IPS DF 6.9 (cell line): Measurements from ENCODE around the gene CHAD.
A peak's percentile ranks its signal among the peaks of the same experiment; 100 is the strongest.
"Not testable (repeated sequence)": the region's sequence is repeated elsewhere in the genome, so short reads cannot be mapped to it uniquely, and the experiment has no call there.

ENCODE experiments used
- DNase-seq: peaks from one replicate; pipeline ENCODE4 v3.0.0-alpha.2; 2013; ENCODE audit warnings: low read depth, low spot score
- H3K27ac ChIP-seq: one replicate; pipeline ENCODE4 v1.5.1; 2013; ENCODE audit warnings: low read length, control low read depth
- H3K27me3 ChIP-seq: 2 replicates; pipeline ENCODE4 v1.6.1; 2013; ENCODE audit warnings: mild to moderate bottlenecking, low read length; ENCODE audit not compliant: control insufficient read depth, insufficient read depth
- H3K36me3 ChIP-seq: 2 replicates; pipeline ENCODE4 v1.6.1; 2013; ENCODE audit warnings: low read length; ENCODE audit not compliant: control insufficient read depth, insufficient read depth
- H3K4me1 ChIP-seq: 2 replicates; pipeline ENCODE4 v1.6.1; 2013; ENCODE audit warnings: low read length; ENCODE audit not compliant: control insufficient read depth, insufficient read depth
- H3K4me3 ChIP-seq: 2 replicates; pipeline ENCODE4 v1.5.1; 2013; ENCODE audit warnings: mild to moderate bottlenecking, low read length
- H3K9me3 ChIP-seq: 2 replicates; pipeline ENCODE4 v1.6.1; 2013; ENCODE audit warnings: low read length, inconsistent platforms; ENCODE audit not compliant: control insufficient read depth, insufficient read depth
- WGBS: extraction: QIAGEN DNeasy Blood & Tissue Kit; methylation state at CpG from one replicate; pipeline ENCODE4 v1.1.7; 2013; ENCODE audit warnings: mixed read lengths, missing lambda C conversion rate; ENCODE audit not compliant: insufficient read length, insufficient coverage; 5-methylcytosine and 5-hydroxymethylcytosine counted together

The CHAD gene

DNA sequence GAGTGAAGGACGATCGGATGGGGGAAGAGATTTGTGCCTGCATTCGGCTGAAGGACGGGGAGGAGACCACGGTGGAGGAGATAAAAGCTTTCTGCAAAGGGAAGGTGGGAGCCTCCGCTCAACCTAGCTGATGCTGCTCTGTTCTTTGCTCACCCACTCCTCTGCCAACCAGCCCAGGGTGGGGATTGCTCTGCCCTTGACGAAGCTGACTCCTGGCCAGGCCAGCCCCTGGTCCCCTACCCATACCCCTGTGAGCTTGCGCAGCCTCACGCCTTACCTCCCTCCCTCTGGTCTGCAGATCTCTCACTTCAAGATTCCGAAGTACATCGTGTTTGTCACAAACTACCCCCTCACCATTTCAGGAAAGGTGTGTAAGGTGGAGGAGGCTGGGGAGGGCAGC is 5.2 kb upstream of the CHAD start:
- Histone ChIP-seq H3K4me3 (no peak overlapping the region), H3K27ac (no peak overlapping the region), H3K9me3 (no peaks in the 10 kb centered on the region), H3K4me1 (peaks cover 2% of the 10 kb centered on the region; the same call in 1 of the 2 replicates), H3K36me3 (no peaks in the 10 kb centered on the region), H3K27me3 (no peaks in the 10 kb centered on the region; the same call in 1 of the 2 replicates)
- WGBS = no CpG with 5 or more reads among the region's 11 CpGs
- DNase-seq = no peak

DNA sequence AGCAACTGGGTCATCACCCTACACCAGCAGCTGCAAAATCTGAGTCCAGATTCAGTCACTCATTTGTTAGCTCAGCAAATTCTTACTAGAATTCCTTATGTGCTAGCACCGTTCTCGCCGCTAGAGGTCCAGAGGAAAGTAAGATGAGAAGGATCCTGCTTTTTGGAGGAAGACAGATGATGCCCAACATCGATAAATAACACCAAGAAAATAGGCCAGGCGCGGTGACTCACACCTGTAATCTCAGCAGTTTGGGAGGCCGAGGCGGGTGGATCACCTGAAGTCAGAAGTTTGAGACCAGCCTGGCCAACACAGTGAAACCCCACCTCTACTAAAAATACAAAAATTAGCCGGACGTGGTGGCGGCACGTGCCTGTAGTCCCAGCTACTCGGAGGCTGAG is 4.1 kb upstream of the CHAD start:
- H3K27me3 ChIP-seq, H3K36me3 ChIP-seq, H3K27ac ChIP-seq, H3K9me3 ChIP-seq, H3K4me1 ChIP-seq, H3K4me3 ChIP-seq, DNase-seq: not testable (repeated sequence)
- no CpG with 5 or more reads among the region's 13 CpGs for WGBS

- no peaks in the 10 kb centered on the region for H3K9me3 ChIP-seq
- DNase-seq = no peak
- no peak overlapping the region for H3K27ac ChIP-seq
- H3K36me3 ChIP-seq = no peaks in the 10 kb centered on the region
- H3K27me3 ChIP-seq = peaks cover 9% of the 10 kb centered on the region; the same call in 1 of the 2 replicates
- no peak overlapping the region for H3K4me3 ChIP-seq
- WGBS = no CpG with 5 or more reads among the region's 10 CpGs
- H3K4me1 ChIP-seq = peaks cover 9% of the 10 kb centered on the region
Measured at GRCh38 chr17:50472286-50472685, 3.6 kb upstream of the CHAD start.

- no peak for DNase-seq
- WGBS = no CpG with 5 or more reads among the region's 22 CpGs
- Histone ChIP-seq H3K4me1 (peaks cover 10% of the 10 kb centered on the region), H3K9me3 (no peaks in the 10 kb centered on the region), H3K27me3 (peaks cover 9% of the 10 kb centered on the region; the same call in 1 of the 2 replicates), H3K36me3 (no peaks in the 10 kb centered on the region), H3K4me3 (no peak overlapping the region), H3K27ac (no peak overlapping the region)
Measured at GRCh38 chr17:50471009-50471905, 2.6 kb upstream of the CHAD start.

- Histone ChIP-seq H3K4me1 (peaks cover 10% of the 10 kb centered on the region), H3K36me3 (no peaks in the 10 kb centered on the region), H3K4me3 (no peak overlapping the region), H3K27me3 (peaks cover 9% of the 10 kb centered on the region; the same call in 1 of the 2 replicates), H3K9me3 (no peaks in the 10 kb centered on the region), H3K27ac (no peak overlapping the region)
- DNase-seq = no peak
- WGBS = no CpG with 5 or more reads among the region's 6 CpGs
Measured at GRCh38 chr17:50470426-50470825, 1.7 kb upstream of the CHAD start.

- peaks cover 10% of the 10 kb centered on the region for H3K4me1 ChIP-seq
- no CpG with 5 or more reads among the region's 19 CpGs for WGBS
- H3K4me3 ChIP-seq = no peak overlapping the region
- H3K27me3 ChIP-seq = peaks cover 9% of the 10 kb centered on the region; the same call in 1 of the 2 replicates
- no peaks in the 10 kb centered on the region for H3K36me3 ChIP-seq
- no peak for DNase-seq
- H3K9me3 ChIP-seq = no peaks in the 10 kb centered on the region
- no peak overlapping the region for H3K27ac ChIP-seq
Measured at GRCh38 chr17:50469671-50470305, 1.1 kb upstream of the CHAD start.

- Histone ChIP-seq H3K36me3 (no peaks in the 10 kb centered on the region), H3K9me3 (no peaks in the 10 kb centered on the region), H3K4me3 (peak overlapping the region; percentile 29; the same call in 1 of the 2 replicates), H3K27ac (no peak overlapping the region), H3K27me3 (peaks cover 9% of the 10 kb centered on the region; the same call in 1 of the 2 replicates), H3K4me1 (peaks cover 10% of the 10 kb centered on the region)
- no CpG with 5 or more reads among the region's 37 CpGs for WGBS
- no peak for DNase-seq
Measured at GRCh38 chr17:50469208-50469605, 527 bp upstream of the CHAD start.

GRCh38 chr17:50467855-50468303 is 801 bp downstream of the CHAD start:
- no peak for DNase-seq
- no CpG with 5 or more reads among the region's 13 CpGs for WGBS
- Histone ChIP-seq H3K27me3 (peaks cover 9% of the 10 kb centered on the region; the same call in 1 of the 2 replicates), H3K9me3 (no peaks in the 10 kb centered on the region), H3K4me3 (no peak overlapping the region), H3K27ac (no peak overlapping the region), H3K4me1 (peaks cover 10% of the 10 kb centered on the region), H3K36me3 (no peaks in the 10 kb centered on the region)

- Histone ChIP-seq H3K36me3 (no peaks in the 10 kb centered on the region), H3K4me3 (no peak overlapping the region), H3K27ac (no peak overlapping the region), H3K27me3 (peaks cover 9% of the 10 kb centered on the region; the same call in 1 of the 2 replicates), H3K4me1 (peaks cover 10% of the 10 kb centered on the region), H3K9me3 (no peaks in the 10 kb centered on the region)
- no CpG with 5 or more reads among the region's 7 CpGs for WGBS
- DNase-seq = no peak
Measured at GRCh38 chr17:50467114-50467854, 1.4 kb downstream of the CHAD start.
